HepG2 (cell line): ENCODE measurements around the gene PYGO1. TPM values are rescaled to one million over a fixed set of nuclear protein-coding genes. Genes with fewer than 3 reads are reported as not detected.

ENCODE experiments used
- ATAC-seq: fragments of 200-7000 bp; cut with Tn5 transposase; 3 replicates; pipeline ENCODE4 v1.9.1; 2020; ENCODE audit warnings: mild to moderate bottlenecking, moderate library complexity
- BruUV-seq: library from RNA; stranded (reverse); fragments of 400-500 nt; replicated peaks from 2 replicates; lab custom pipeline; 2021; lab: Mats Ljungman, UMichigan
- CTCF ChIA-PET: fragments of 300-600 bp; formaldehyde crosslinking; extraction: SDS; loops from one replicate; lab custom pipeline; 2021; ENCODE audit warnings: low total read pairs, inconsistent platforms, low intra/inter-chr PET ratio; lab: Yijun Ruan, JAX
- POLR2A ChIA-PET: fragments of 350-600 bp; sonication (Branson Sonifier 250); formaldehyde crosslinking; loops from one replicate; lab custom pipeline; 2020; ENCODE audit warnings: antibody characterized with exemption, inconsistent platforms; lab: Yijun Ruan, JAX
- DNase-seq: peaks from one replicate; pipeline ENCODE4 v3.0.0-alpha.2; 2015; ENCODE audit warnings: low spot score
- FAIRE-seq: peaks from 3 replicates; lab custom pipeline; 2011; peaks lifted over from hg19 to GRCh38; lab: Jason Lieb, UNC
- H2AFZ ChIP-seq: one replicate; pipeline ENCODE4 v1.6.1; 2011; ENCODE audit warnings: low read length, inconsistent platforms
- H3K27ac ChIP-seq: fragments of 300-600 bp; 3 replicates; pipeline ENCODE4 v1.8.0; 2011; ENCODE audit warnings: mixed run types, mild to moderate bottlenecking, mixed read lengths, low read length, inconsistent platforms; ENCODE audit not compliant: insufficient read depth; ENCODE audit errors: extremely low read length
- H3K27me3 ChIP-seq, 2 experiments: fragments of 200-600 bp in 1 of 2; 2 replicates in 1 of 2; 3 replicates in 1 of 2; pipeline versions ENCODE4 v1.6.0 to v1.8.0; 2011; ENCODE audit warnings: low read length in 2 of 2, mild to moderate bottlenecking in 2 of 2, moderate library complexity in 2 of 2, inconsistent platforms in 1 of 2; ENCODE audit not compliant: insufficient read depth in 2 of 2, control insufficient read depth in 1 of 2
- H3K36me3 ChIP-seq, 2 experiments: fragments of 200-600 bp in 1 of 2; replicated peaks in 1 of 2; 2 replicates in 1 of 2; 3 replicates in 1 of 2; pipeline versions ENCODE4 v1.5.1 to v1.8.0; 2011; ENCODE audit warnings: low read length in 2 of 2, inconsistent platforms in 1 of 2; ENCODE audit not compliant: insufficient read depth in 2 of 2, control insufficient read depth in 1 of 2
- H3K4me1 ChIP-seq: 2 replicates; pipeline ENCODE4 v1.5.1; 2012; ENCODE audit warnings: low read length, inconsistent platforms; ENCODE audit not compliant: insufficient read depth
- H3K4me2 ChIP-seq: 2 replicates; pipeline ENCODE4 v1.6.0; 2011; ENCODE audit warnings: low read depth, low read length, inconsistent platforms
- H3K4me3 ChIP-seq, 3 experiments: fragments of 200-600 bp in 1 of 3; sonication (generic), shearing (Covaris generic) in 1 of 3; replicated peaks in 1 of 3; 2 replicates each; pipeline ENCODE4 v1.5.1; 2011 to 2016; ENCODE audit warnings: low read length in 3 of 3, inconsistent platforms in 2 of 3, low read depth in 2 of 3, mild to moderate bottlenecking in 2 of 3, control low read depth in 1 of 3, mixed read lengths in 1 of 3; ENCODE audit not compliant: insufficient read depth in 1 of 3
- H3K79me2 ChIP-seq: one replicate; pipeline ENCODE4 v1.6.1; 2011; ENCODE audit warnings: low read length, inconsistent platforms; ENCODE audit not compliant: insufficient read depth
- H3K9ac ChIP-seq: 2 replicates; pipeline ENCODE4 v1.6.0; 2011; ENCODE audit warnings: mild to moderate bottlenecking, low read depth, low read length, inconsistent platforms; ENCODE audit not compliant: insufficient read depth
- H3K9me3 ChIP-seq: 2 replicates; pipeline ENCODE4 v1.5.1; 2012; ENCODE audit warnings: mild to moderate bottlenecking, low read length
- H4K20me1 ChIP-seq: 2 replicates; pipeline ENCODE4 v1.6.0; 2011; ENCODE audit warnings: inconsistent platforms, mild to moderate bottlenecking, low read length, moderate library complexity; ENCODE audit not compliant: insufficient read depth
- ATF1 ChIP-seq: IDR thresholded peaks from 2 replicates; pipeline ENCODE4 v1.6.1; 2016; ENCODE audit warnings: mild to moderate bottlenecking, control low read depth
- CBX2 ChIP-seq, 2 experiments: fragments of 200-600 bp in 1 of 2; sonication (generic); formaldehyde crosslinking in 1 of 2; IDR thresholded peaks; 2 replicates each; pipeline versions ENCODE4 v1.7.0 to v1.8.1; 2018 to 2022; ENCODE audit warnings: low read depth in 2 of 2, low read length in 1 of 2, mild to moderate bottlenecking in 1 of 2, missing genetic modification reagents in 1 of 2
- EZH2 ChIP-seq: conservative IDR thresholded peaks from 2 replicates; pipeline ENCODE4 v1.6.1; 2012; ENCODE audit warnings: mild to moderate bottlenecking, low read depth, low read length, moderate library complexity
- PATZ1 ChIP-seq: sonication (generic); formaldehyde crosslinking; IDR thresholded peaks from 2 replicates; pipeline ENCODE4 v1.4.0; 2020; ENCODE audit warnings: missing genetic modification reagents
- POGK ChIP-seq: sonication (generic); formaldehyde crosslinking; conservative IDR thresholded peaks from 2 replicates; pipeline ENCODE4 v1.8.0; 2022; ENCODE audit warnings: mild to moderate bottlenecking, moderate library complexity, missing genetic modification reagents
- RARG ChIP-seq: sonication (generic); formaldehyde crosslinking; IDR thresholded peaks from 2 replicates; pipeline ENCODE4 v1.4.0; 2020; ENCODE audit warnings: low read depth, mild to moderate bottlenecking, missing genetic modification reagents
- RBM22 ChIP-seq: fragments of 200-400 bp; formaldehyde crosslinking; optimal IDR thresholded peaks from 2 replicates; pipeline ENCODE3; 2017; ENCODE audit warnings: mild to moderate bottlenecking, low read length, moderate library complexity
- SP5 ChIP-seq: IDR thresholded peaks from 2 replicates; pipeline ENCODE4 v1.6.1; 2016; ENCODE audit warnings: low read depth, borderline replicate concordance
- UBTF ChIP-seq: sonication (generic); formaldehyde crosslinking; IDR thresholded peaks from 2 replicates; pipeline ENCODE4 v1.4.0; 2020; ENCODE audit warnings: mild to moderate bottlenecking, missing genetic modification reagents
- ZNF749 ChIP-seq: sonication (generic); formaldehyde crosslinking; IDR thresholded peaks from 2 replicates; pipeline ENCODE4 v1.8.0; 2022; ENCODE audit warnings: mild to moderate bottlenecking, missing genetic modification reagents, moderate library complexity, borderline replicate concordance
- WGBS: methylation state at CpG from one replicate; pipeline ENCODE4 v1.1.6; 2017; ENCODE audit warnings: low lambda C conversion rate; 5-methylcytosine and 5-hydroxymethylcytosine counted together
- in situ Hi-C: cut with HindIII; loops from 2 replicates; pipeline ENCODE4 v1.10.0; 2017; ENCODE audit warnings: low pct_unique_long_range_greater_than_20kb; ENCODE audit not compliant: extremely low pct_ligation_motif_present
- intact Hi-C: fragments of 100-400 bp; cut with micrococcal nuclease; formaldehyde crosslinking; loops from one replicate; pipeline ENCODE4 v1.10.0; 2022; ENCODE audit not compliant: unreplicated experiment
- polyA plus RNA-seq, 8 experiments: library from polyadenylated mRNA; depleted of rRNA in 3 of 8; stranded (reverse) in 7 of 8; unstranded in 1 of 8; fragments of >200 nt; fragmentation: Illumina TruSeq in 4 of 8; extraction: Trizol in 4 of 8; gene quantifications; 2 replicates each; pipeline versions ENCODE4 v1.2.1 to v1.2.3, GENCODE V29; 2011 to 2016; ENCODE audit warnings: low read depth in 4 of 8, missing spikeins in 1 of 8, mixed read lengths in 1 of 8; ENCODE audit not compliant: insufficient read depth in 1 of 8
- total RNA-seq, 5 experiments: library from RNA; depleted of rRNA; stranded (reverse); fragments of >200 nt; fragmentation: Illumina TruSeq; extraction: Trizol; gene quantifications; 2 replicates each; pipeline ENCODE4 v1.2.3, GENCODE V29; 2016; ENCODE audit warnings: low read depth in 1 of 5

The PYGO1 gene
- total and polyA plus RNA-seq, 2 of the 13 experiments (the other 11 are each of a cell fraction or from before 2014, with no cell fraction given) = 1.1 to 1.8 TPM

GRCh38 chr15:55588815-55589115 is 620 bp upstream of the PYGO1 start:
- Histone ChIP-seq H2AFZ (no peak overlapping the region), H4K20me1 (no peaks in the 10 kb centered on the region), H3K9ac (no peak overlapping the region), H3K4me1 (peaks cover 13% of the 10 kb centered on the region), H3K4me2 (peak overlapping the region; percentile 88), H3K9me3 (no peaks in the 10 kb centered on the region), H3K27ac (no peak overlapping the region), H3K27me3 (peaks cover 6 to 21% of the 10 kb centered on the region in 2 experiments; a peak in 4 of 5 replicates), H3K4me3 (peak overlapping the region; percentile 30 to 72 (median 47); a peak in 4 of 6 replicates), H3K79me2 (no peaks in the 10 kb centered on the region), H3K36me3 (no peaks in the 10 kb centered on the region)
- FAIRE-seq (no peak), ATAC-seq (no peak), DNase-seq (no peak)
- ChIA-PET CTCF (no interaction called here), POLR2A (no interaction called here)
- BruUV-seq = no TSS peak
- in situ Hi-C loops (no loop called here), intact Hi-C loops (no loop called here)
- WGBS = 67% methylated on average over 19 of the region's 19 CpGs
- TF ChIP-seq RBM22 = no peak
- TF ChIP-seq EZH2 = 0 out of 2 replicates have a peak, but pooled peaks have one; percentile 54

GRCh38 chr15:55587321-55588069 is 650 bp downstream of the PYGO1 start:
- no peaks in the 10 kb centered on the region for H3K79me2 ChIP-seq
- no peak overlapping the region for H3K27ac ChIP-seq
- peak overlapping the region; percentile 88 for H3K4me2 ChIP-seq
- ChIA-PET CTCF (no interaction called here), POLR2A (no interaction called here)
- in situ Hi-C loops = no loop called here
- WGBS = 17% methylated on average over 19 of the region's 65 CpGs
- peaks cover 13% of the 10 kb centered on the region for H3K4me1 ChIP-seq
- peak overlapping the region; percentile 62 for H3K9ac ChIP-seq
- no peaks in the 10 kb centered on the region for H3K9me3 ChIP-seq
- intact Hi-C loops = no loop called here
- no peaks in the 10 kb centered on the region for H4K20me1 ChIP-seq
- H2AFZ ChIP-seq = no peak overlapping the region
- H3K27me3 ChIP-seq = peaks cover 6 to 21% of the 10 kb centered on the region in 2 experiments; a peak in 4 of 5 replicates
- DNase-seq (peak; percentile 31), ATAC-seq (peak; percentile 74), FAIRE-seq (no peak)
- no TSS peak for BruUV-seq
- H3K36me3 ChIP-seq = no peaks in the 10 kb centered on the region
- peak overlapping the region; percentile 61 to 72 (median 64); a peak in 5 of 6 replicates for H3K4me3 ChIP-seq
- 0 out of 2 replicates have a peak, but pooled peaks have one; percentile 38 for TF ChIP-seq ZNF749
- TF ChIP-seq RARG (CRISPR knock-in tag) = no peak
- TF ChIP-seq SP5 (CRISPR knock-in tag) = peak; percentile 66
- peak; percentile 37; the same call in 1 of the 2 replicates for TF ChIP-seq UBTF (CRISPR knock-in tag)
- TF ChIP-seq ATF1 (CRISPR knock-in tag) = no peak
- peak; percentile 47; the same call in 1 of the 2 replicates for TF ChIP-seq PATZ1 (CRISPR knock-in tag)
- peak; percentile 46; the same call in 1 of the 2 replicates for TF ChIP-seq POGK (CRISPR knock-in tag)
- TF ChIP-seq CBX2 (IDR thresholded peaks at IDR 0.05; ENCODE audit: low read depth, low read length) = peak; percentile 66; the same call in 1 of the 2 replicates
- no peak for TF ChIP-seq CBX2 (CRISPR knock-in tag; IDR thresholded peaks at IDR 0.05; ENCODE audit: low read depth)
